PFSK-1 (cell line): ENCODE data around the gene IFT81.

Experiments
- FOXP2 ChIP-seq: optimal IDR thresholded peaks from 2 replicates; pipeline ENCODE3; 2011; ENCODE audit warnings: borderline replicate concordance, control low read depth, inconsistent platforms; ENCODE audit not compliant: insufficient read depth; ENCODE audit errors: extremely low read length, extremely low read depth
- TAF1 ChIP-seq: IDR thresholded peaks from 2 replicates; pipeline ENCODE4 v1.6.1; 2012; ENCODE audit warnings: low read length, control low read depth, borderline replicate concordance; ENCODE audit not compliant: insufficient read depth

DNA sequence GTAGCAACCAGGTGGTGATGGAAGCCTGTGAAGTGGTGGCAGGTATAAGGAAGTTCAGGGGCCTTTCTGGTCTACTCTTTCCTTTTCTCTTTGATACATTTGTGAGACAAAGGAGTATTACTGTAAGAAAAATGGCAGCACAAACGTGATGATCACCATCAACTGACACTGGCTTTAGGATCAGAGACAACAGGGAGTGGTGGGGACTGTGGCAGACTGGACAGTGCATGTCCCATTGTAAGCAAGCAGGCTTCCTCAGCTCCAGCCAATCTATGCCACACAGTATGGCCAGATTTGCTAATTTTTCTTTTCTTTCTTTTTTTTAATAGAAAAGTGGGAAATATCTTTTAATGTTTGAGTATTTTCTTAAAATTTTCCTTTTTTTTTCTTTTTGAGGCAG is 19.0 kb upstream of the IFT81 start:
- TF ChIP-seq TAF1: no peak
- no peak for TF ChIP-seq FOXP2
